Stomach (tissue), 9 donors: Measurements from ENCODE around the gene FIZ1. TPM values are rescaled to one million over a fixed set of nuclear protein-coding genes. Genes with fewer than 3 reads are reported as not detected.

Experiments used
- DNase-seq, 2 donors: peaks; one replicate each; pipeline versions ENCODE4 v3.0.0 to v3.0.0-alpha.2; 2013 to 2019
- H3K27ac ChIP-seq, 5 donors: fragments of 200-600 bp in 4 of 5; sonication (generic) in 4 of 5; one replicate each; pipeline ENCODE4 v1.5.1; 2013 to 2019; ENCODE audit warnings: mild to moderate bottlenecking in 1 of 5, moderate library complexity in 1 of 5
- H3K27me3 ChIP-seq, 3 donors: fragments of 200-600 bp; sonication (generic); one replicate each; pipeline ENCODE4 v1.5.1; 2017 to 2019; ENCODE audit warnings: mixed run types in 1 of 3
- H3K36me3 ChIP-seq, 4 donors: fragments of 200-600 bp; sonication (generic); 1 replicate in 3 of 4; 2 replicates in 1 of 4; pipeline ENCODE4 v1.5.1; 2016 to 2019
- H3K4me1 ChIP-seq, 4 donors: fragments of 200-600 bp; sonication (generic); one replicate each; pipeline ENCODE4 v1.5.1; 2016 to 2019
- H3K4me3 ChIP-seq, 4 donors: fragments of 200-600 bp; sonication (generic) in 3 of 4; one replicate each; pipeline ENCODE4 v1.5.1; 2016 to 2019; ENCODE audit warnings: mild to moderate bottlenecking in 1 of 4
- H3K9me3 ChIP-seq, 4 donors: fragments of 200-600 bp; sonication (generic); one replicate each; pipeline ENCODE4 v1.5.1; 2016 to 2019
- CTCF ChIP-seq, 7 experiments: fragments of 450-650 bp in 4 of 7; fragments of 200-600 bp in 3 of 7; sonication (generic) in 3 of 7; IDR thresholded peaks; one replicate each; pipeline ENCODE4 v1.5.1; 2016 to 2019; ENCODE audit warnings: antibody characterized with exemption in 7 of 7, control low read depth in 2 of 7, mild to moderate bottlenecking in 1 of 7
- EP300 ChIP-seq: sonication (generic); formaldehyde crosslinking; IDR thresholded peaks from one replicate; pipeline ENCODE4 v1.6.1; 2017; ENCODE audit warnings: antibody characterized with exemption
- POLR2A ChIP-seq, 4 donors: fragments of 450-650 bp; IDR thresholded peaks; one replicate each; pipeline ENCODE4 v1.6.1; 2016; ENCODE audit warnings: antibody characterized with exemption in 4 of 4, control low read depth in 2 of 4, mild to moderate bottlenecking in 1 of 4, moderate library complexity in 1 of 4
- POLR2AphosphoS5 ChIP-seq, 3 donors: sonication (generic); formaldehyde crosslinking; IDR thresholded peaks; one replicate each; pipeline ENCODE4 v1.6.1; 2016; ENCODE audit warnings: antibody characterized with exemption in 3 of 3
- WGBS, 5 donors: extraction: QIAGEN DNeasy Blood & Tissue Kit in 3 of 5; methylation state at CpG; one replicate each; pipeline versions ENCODE4 v1.1.5 to v1.1.7; 2013 to 2018; 5-methylcytosine and 5-hydroxymethylcytosine counted together
- intact Hi-C: fragments of 100-400 bp; cut with DNase I; formaldehyde crosslinking; loops from one replicate; pipeline ENCODE4 v1.15.1; 2023; ENCODE audit warnings: low total_unique reads
- polyA plus RNA-seq, 3 donors: library from polyadenylated mRNA; stranded (reverse); fragments of 200-250 nt; gene quantifications; one replicate each; pipeline ENCODE4 v1.2.3, GENCODE V29; 2013
- total RNA-seq, 5 donors: library from RNA; depleted of rRNA; stranded (reverse); fragments of >200 nt; gene quantifications; one replicate each; pipeline versions ENCODE4 v1.1.0 to v1.2.3, GENCODE V29; 2014 to 2016
- donor health status: healthy with polysubstance abuse.
- donor health status: Bipolar disorder and iron deficiency.
- donor health status: healthy.

Gene FIZ1
- total and polyA plus RNA-seq, 8 donors, result 4.0 to 16.8 (median 8.7) TPM; not detected in 1

DNA sequence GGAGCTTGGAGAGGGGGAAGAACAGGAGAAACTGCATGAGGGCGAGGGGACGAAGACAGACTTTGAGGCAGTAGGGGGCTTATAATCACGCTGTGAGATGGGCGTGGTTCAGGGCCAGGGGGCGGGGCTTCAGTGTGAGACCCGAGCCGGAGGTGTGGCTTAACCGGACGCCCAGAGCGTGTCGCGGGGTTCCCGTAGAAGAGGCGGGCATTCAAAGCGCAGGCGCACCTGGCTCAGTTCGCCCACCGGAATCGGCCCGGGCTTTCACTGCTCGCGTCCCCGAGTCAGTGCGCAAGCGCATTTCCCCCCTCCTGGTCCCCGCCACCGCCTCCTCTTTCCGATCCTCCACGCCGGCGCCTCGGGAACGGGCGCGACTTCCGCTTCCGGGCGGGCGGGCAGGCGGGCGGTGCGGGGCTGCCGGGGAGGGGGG is 5.9 kb upstream of the FIZ1 start:
- Histone ChIP-seq H3K4me3 (peak overlapping the region; percentile 79 to 98 (median 83)), H3K27me3 (no peaks in the 10 kb centered on the region), H3K4me1 (peaks cover 27 to 85% (median 64%) of the 10 kb centered on the region in 4 donors), H3K27ac (peak overlapping the region; percentile 94 to 98 (median 97)), H3K9me3 (no peaks in the 10 kb centered on the region), H3K36me3 (peaks cover 0 to 40% (median 27%) of the 10 kb centered on the region in 4 donors)
- DNase-seq, result peak; percentile 99
- intact Hi-C loops, result no loop called here
- peak; percentile 39 to 85 (median 59) for TF ChIP-seq POLR2AphosphoS5 (IDR thresholded peaks at IDR 0.05)
- no peak for TF ChIP-seq CTCF (IDR thresholded peaks at IDR 0.05)
- WGBS, 5 donors, result 0% methylated on average over 17 to 39 of the region's 43 CpGs

DNA sequence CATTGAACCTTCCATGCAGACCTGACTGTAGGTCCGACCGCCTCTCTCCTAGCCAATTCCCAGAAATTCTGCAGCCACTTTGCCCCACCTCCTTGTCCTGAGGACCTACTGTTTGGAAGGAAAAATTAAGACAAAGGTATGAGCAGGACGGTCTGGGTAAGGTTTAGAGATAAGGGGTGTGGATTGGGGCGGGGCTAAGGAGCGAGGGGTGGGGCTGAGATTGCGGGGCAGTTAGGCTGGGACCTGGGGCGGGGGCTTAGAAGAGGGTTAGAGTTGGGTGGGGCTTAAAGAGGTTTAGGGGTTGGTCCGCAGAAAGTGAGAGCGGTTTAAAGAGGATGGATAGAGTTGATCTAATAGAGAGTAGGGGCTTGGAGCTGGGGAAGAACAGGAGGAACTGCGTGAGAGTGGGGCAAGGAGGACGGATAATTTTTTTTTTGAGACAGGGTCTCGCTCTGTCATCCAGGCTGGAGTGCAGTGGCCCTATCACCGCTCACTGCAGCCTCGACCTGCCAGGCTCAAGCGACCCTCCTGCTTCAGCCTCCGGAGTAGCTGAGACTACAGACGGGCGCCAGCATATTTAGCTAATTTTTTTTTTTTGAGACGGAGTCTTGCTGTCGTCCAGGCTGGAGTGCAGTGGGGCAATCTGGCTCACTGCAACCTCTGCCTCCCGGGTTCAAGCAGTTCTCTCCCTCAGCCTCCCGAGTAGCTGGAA is 4.4 kb upstream of the FIZ1 start:
- 57 to 72% (median 66%) methylated on average over 22 of the region's 22 CpGs for WGBS, 5 donors
- peak overlapping the region in 1 of 4 donors; percentile 79 for H3K4me3 ChIP-seq

DNA sequence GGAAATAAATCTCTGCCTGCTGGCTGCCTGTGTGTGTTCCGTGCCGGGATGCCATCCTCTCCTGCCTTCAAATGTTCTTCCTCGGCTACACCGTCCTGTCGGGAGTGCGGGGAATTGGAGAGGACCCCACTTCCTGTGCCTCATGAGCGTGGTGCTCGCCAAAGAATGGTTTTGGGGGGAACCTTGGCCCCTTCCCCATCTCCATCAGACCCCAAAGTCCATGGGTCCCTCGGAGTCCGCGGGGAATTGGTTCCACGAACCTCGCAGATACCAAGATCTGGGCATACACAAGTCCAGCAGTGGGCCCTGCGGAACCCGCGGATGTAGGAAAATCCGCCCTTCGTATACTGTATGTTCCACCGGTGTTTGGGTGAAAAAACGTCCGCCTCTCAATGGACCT is 3.8 kb upstream of the FIZ1 start:
- no peak for DNase-seq
- Histone ChIP-seq H3K27ac (peak overlapping the region in 2 of 5 donors; percentile 13 to 32), H3K4me3 (no peak overlapping the region), H3K36me3 (peaks cover 0 to 23% (median 13%) of the 10 kb centered on the region in 4 donors), H3K9me3 (no peaks in the 10 kb centered on the region), H3K4me1 (peaks cover 27 to 76% (median 64%) of the 10 kb centered on the region in 4 donors), H3K27me3 (no peaks in the 10 kb centered on the region)
- intact Hi-C loops, result no loop called here
- no peak for TF ChIP-seq POLR2AphosphoS5 (IDR thresholded peaks at IDR 0.05)
- no peak for TF ChIP-seq POLR2A (IDR thresholded peaks at IDR 0.05)
- TF ChIP-seq CTCF (IDR thresholded peaks at IDR 0.05), result no peak
- no peak for TF ChIP-seq EP300
- WGBS, 5 donors, result 82 to 92% (median 85%) methylated on average over 19 to 21 of the region's 21 CpGs

More for the DNA sequence above, 4.4 kb upstream of the FIZ1 start:
- intact Hi-C loops, result no loop called here
- TF ChIP-seq POLR2A (IDR thresholded peaks at IDR 0.05), result no peak
- no peak for TF ChIP-seq CTCF (IDR thresholded peaks at IDR 0.05)
- TF ChIP-seq POLR2AphosphoS5 (IDR thresholded peaks at IDR 0.05), result no peak
- no peak for TF ChIP-seq EP300
- no peaks in the 10 kb centered on the region for H3K27me3 ChIP-seq
- no peak for DNase-seq
- H3K36me3 ChIP-seq, result peaks cover 0 to 25% (median 13%) of the 10 kb centered on the region in 4 donors
- peaks cover 27 to 76% (median 64%) of the 10 kb centered on the region in 4 donors for H3K4me1 ChIP-seq
- no peaks in the 10 kb centered on the region for H3K9me3 ChIP-seq
- H3K27ac ChIP-seq, result peak overlapping the region in 4 of 5 donors; percentile 94 to 98 (median 96)

- WGBS, 5 donors, result 89 to 94% (median 92%) methylated on average over 11 to 60 of the region's 60 CpGs
- H3K27ac ChIP-seq, result peak overlapping the region in 2 of 5 donors; percentile 98 to 99
- no peak for DNase-seq
- peaks cover 3 to 24% (median 18%) of the 10 kb centered on the region in 4 donors for H3K36me3 ChIP-seq
- intact Hi-C loops, result no loop called here
- peak overlapping the region in 1 of 4 donors; percentile 81 for H3K4me3 ChIP-seq
- peaks cover 27 to 72% (median 61%) of the 10 kb centered on the region in 4 donors for H3K4me1 ChIP-seq
- TF ChIP-seq CTCF (IDR thresholded peaks at IDR 0.05) (no peak), POLR2A (IDR thresholded peaks at IDR 0.05) (no peak), EP300 (no peak), POLR2AphosphoS5 (IDR thresholded peaks at IDR 0.05) (no peak)
- H3K27me3 ChIP-seq, result no peaks in the 10 kb centered on the region
- no peaks in the 10 kb centered on the region for H3K9me3 ChIP-seq
Measured at GRCh38 chr19:55602104-55603001, 3.0 kb upstream of the FIZ1 start.
